HG03159 (cell line): Measurements from ENCODE around the gene EEF2.
"Not testable (repeated sequence)": the region's sequence is repeated elsewhere in the genome, so short reads cannot be mapped to it uniquely, and the experiment has no call there.

Experiments
- ATAC-seq: cut with Tn5 transposase; IDR thresholded peaks from one replicate; pipeline ENCODE4 v1.9.1; 2021; ENCODE audit warnings: mild to moderate bottlenecking, moderate library complexity; ENCODE audit not compliant: unreplicated experiment

Gene EEF2

GRCh38 chr19:3950871-3951861, 34.1 kb downstream of the EEF2 start:
- ATAC-seq: no peak

DNA sequence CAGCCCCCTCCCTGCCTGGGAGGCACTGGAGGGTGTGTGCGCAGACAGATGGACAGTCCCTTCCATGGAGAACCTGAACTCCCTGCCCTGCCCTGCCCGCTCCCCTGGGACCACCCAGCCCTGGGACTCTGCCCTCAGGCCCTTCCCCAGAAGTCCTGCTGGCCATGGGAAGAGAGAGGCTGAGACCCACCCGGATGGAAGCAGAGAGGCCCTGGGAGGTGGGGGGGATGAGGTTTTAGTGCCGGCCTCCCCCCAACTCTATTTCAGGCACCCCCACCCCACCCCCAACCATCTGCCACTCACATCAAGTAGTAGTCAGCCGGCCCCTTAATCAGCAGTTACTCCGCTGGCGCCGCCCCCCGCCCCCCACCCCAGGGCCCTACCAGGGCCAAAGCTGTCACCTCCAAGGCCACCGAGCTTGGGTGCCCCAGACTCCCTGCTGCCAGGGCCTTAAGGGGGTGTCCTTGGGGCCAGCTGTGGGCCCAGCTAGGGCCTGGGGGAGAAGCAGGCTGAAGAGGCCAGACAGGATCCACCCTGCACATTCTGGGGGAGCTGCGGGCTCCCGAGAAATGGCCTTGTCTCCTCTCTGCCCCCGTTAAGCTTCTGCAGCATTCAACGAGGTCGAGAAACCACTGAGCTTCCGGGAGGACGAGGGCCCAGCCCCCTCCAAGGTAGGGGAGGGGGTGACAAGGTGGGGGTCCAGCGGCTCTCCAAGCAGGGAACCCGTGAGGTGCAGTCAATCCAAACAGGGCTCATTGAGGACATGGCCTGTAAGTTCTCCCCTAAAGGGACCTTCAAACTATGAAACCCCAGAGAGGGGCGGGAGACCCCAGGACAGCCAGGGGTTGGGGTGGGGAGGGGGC, 35.0 kb downstream of the EEF2 start:
- ATAC-seq: no peak

GRCh38 chr19:3949294-3949693, 36.0 kb downstream of the EEF2 start:
- no peak for ATAC-seq

GRCh38 chr19:3947316-3947933, 37.8 kb downstream of the EEF2 start:
- ATAC-seq: not testable (repeated sequence)

- ATAC-seq: no peak
Observed at GRCh38 chr19:3945838-3946237, 39.4 kb downstream of the EEF2 start.

DNA sequence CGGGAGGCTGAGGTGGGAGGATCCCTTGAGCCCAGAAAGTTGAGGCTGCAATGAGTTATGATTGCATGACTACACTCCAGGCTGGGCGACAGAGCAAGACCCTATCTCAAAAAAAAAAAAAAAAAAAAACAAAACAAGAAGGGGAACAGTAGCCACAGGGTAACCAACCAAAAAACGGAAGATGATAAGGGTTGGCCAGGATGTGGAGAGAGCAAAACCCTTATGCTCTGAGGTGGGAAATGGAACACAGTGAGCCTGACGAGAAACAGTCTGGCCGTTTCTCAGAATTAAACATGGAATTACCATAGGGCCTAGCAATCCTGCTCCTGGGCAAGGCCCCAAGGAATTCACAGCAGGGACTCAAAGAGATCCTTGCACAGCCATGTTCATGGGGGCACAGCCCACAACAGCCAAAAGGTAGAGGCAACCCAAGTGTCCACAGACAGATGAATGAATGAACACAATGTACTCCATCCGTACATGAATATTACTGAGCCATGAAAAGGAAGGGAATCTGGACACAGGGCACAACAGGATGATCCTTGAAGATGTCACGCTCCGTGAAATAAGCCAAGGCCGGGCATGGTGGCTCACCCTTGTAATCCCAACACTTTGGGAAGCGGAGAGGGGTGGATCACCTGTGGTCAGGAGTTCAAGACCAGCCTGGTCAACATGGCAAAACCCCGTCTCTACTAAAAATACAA, 41.1 kb downstream of the EEF2 start:
- no peak for ATAC-seq

DNA sequence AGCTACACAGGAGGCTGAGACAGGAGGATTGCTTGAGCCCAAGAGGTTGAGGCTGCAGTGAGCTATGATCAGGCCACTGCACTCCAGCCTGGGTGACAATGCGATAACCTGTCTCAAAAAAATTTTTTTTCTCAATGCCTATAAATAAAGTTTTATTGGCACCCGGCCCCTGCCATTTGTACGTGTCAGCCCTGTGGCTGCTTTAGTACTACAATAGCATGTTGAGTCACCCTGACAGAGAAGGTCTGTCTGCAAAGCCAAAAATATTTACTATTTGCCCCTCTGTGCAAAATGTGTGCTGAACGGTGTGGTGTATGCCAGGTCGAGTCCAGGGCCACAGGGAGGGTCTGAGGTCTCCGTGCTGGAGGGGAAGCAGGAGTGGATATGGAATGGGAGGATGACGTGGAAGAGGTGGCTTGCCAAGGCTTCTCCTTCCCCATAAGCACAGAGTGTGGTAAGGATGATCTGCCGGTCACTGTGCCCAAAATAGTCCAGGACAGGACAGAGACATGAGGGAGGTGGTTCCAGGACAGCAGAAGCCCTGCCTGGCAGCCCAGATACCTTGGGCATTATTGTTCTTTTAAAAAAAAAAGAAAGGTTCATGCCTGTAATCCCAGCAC, 42.4 kb downstream of the EEF2 start:
- no peak for ATAC-seq

DNA sequence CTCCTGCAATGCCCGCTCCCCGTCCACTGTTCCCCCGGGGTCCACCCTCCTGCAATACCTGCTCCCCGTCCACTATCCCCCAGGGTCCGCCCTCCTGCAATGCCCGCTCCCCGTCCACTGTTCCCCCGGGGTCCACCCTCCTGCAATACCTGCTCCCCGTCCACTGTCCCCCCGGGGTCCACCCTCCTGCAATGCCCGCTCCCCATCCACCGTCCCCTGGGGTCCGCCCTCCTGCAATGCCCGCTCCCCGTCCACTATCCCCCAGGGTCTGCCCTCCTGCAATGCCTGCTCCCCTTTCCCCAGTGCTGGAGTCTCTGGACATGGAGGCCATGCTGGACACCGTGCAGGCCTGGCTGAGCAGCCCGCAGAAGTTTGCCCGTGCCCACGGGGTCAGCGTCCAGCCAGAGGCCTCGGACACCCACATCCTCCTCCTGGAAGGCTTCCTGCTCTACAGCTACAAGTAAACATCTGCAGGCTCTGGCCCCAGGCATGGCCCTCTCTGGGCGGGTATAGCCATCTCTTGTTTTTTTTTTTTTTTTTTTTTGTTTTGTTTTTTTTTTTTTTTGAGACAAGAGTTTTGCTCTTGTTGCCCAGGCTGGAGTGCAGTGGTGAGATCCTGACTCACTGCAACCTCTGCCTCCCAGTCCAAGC, 46.8 kb downstream of the EEF2 start:
- not testable (repeated sequence) for ATAC-seq

DNA sequence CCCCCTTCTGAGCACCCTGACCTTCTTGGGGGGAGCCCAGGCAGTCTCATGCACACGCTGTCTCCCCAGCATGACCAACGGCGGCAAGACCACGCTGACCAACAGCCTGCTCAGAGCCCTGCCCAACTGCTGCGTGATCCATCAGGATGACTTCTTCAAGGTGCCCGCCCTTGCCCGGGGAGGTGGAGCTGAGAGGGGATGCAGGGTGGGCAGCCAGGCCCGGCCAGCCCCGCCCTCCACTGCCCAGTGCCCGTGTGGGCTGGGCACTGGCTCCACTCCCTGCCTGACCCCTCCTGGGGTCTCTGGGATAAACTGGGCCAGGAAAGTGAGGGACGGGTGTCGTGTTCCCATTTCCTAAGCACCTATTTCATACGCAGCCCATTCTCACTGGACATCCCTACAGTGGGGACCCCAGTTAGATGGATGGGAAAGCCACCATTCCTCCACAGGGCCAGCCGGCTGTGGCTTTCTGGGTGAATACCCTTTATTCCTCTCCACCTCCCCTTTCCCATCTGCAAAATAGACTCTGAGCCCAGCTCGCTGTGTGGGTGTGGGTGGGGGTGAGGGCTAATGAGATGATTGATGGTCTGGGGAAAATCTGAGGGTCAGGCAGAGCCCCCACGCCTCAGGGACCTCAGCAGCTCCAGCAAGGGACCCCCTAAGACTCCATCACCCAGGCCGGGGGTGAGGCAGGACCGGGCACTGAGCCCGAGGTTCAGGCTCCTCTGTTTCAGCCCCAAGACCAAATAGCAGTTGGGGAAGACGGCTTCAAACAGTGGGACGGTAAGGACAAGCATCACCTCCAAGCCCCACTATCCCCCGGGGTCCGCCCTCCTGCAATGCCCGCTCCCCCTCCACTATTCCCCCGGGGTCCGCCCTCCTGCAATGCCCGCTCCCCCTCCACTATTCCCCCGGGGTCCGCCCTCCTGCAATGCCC, 48.5 kb downstream of the EEF2 start:
- no peak for ATAC-seq

- no peak for ATAC-seq
Observed at GRCh38 chr19:3932931-3933810, 52.1 kb downstream of the EEF2 start, which contains the start of gene NMRK2. NMRK2 (plus strand) TSS chr19:3933069; CDS start chr19:3933672, 603 bp downstream.

- ATAC-seq: no peak
Observed at GRCh38 chr19:3931041-3931440, 54.2 kb downstream of the EEF2 start.
